HG02798 (cell line): Measurements from ENCODE around the gene PAX7.

Experiments used
- ATAC-seq: cut with Tn5 transposase; IDR thresholded peaks from one replicate; pipeline ENCODE4 v1.9.1; 2021; ENCODE audit warnings: mild to moderate bottlenecking; ENCODE audit not compliant: unreplicated experiment, poor library complexity

The PAX7 gene

GRCh38 chr1:18640228-18641004 is 9.8 kb downstream of the PAX7 start:
- no peak for ATAC-seq

GRCh38 chr1:18641005-18641941 is 10.6 kb downstream of the PAX7 start:
- ATAC-seq, result no peak

- ATAC-seq, result no peak
Observed at GRCh38 chr1:18642278-18643095, 11.8 kb downstream of the PAX7 start.

GRCh38 chr1:18643154-18644012 is 12.7 kb downstream of the PAX7 start:
- ATAC-seq, result no peak

- no peak for ATAC-seq
Observed at GRCh38 chr1:18644013-18644399, 13.4 kb downstream of the PAX7 start.

GRCh38 chr1:18644446-18644845 is 13.8 kb downstream of the PAX7 start:
- no peak for ATAC-seq

- no peak for ATAC-seq
Observed at GRCh38 chr1:18644973-18645746, 14.5 kb downstream of the PAX7 start.

- no peak for ATAC-seq
Observed at GRCh38 chr1:18645747-18646090, 15.1 kb downstream of the PAX7 start.

GRCh38 chr1:18646091-18646785 is 15.6 kb downstream of the PAX7 start:
- ATAC-seq, result no peak

GRCh38 chr1:18646786-18647410 is 16.3 kb downstream of the PAX7 start:
- no peak for ATAC-seq

- ATAC-seq, result no peak
Observed at GRCh38 chr1:18647681-18648214, 17.1 kb downstream of the PAX7 start.

GRCh38 chr1:18649693-18650370 is 19.2 kb downstream of the PAX7 start:
- no peak for ATAC-seq

- no peak for ATAC-seq
Observed at GRCh38 chr1:18651713-18652112, 21.1 kb downstream of the PAX7 start.

- ATAC-seq, result no peak
Observed at GRCh38 chr1:18652791-18653190, 22.1 kb downstream of the PAX7 start.

- ATAC-seq, result no peak
Observed at GRCh38 chr1:18653367-18653766, 22.7 kb downstream of the PAX7 start.

- no peak for ATAC-seq
Observed at GRCh38 chr1:18653916-18654315, 23.3 kb downstream of the PAX7 start.

- ATAC-seq, result no peak
Observed at GRCh38 chr1:18654599-18654998, 24.0 kb downstream of the PAX7 start.
